PC-3 (cell line): ENCODE results near the gene JARID2. TPM values are rescaled to one million over a fixed set of nuclear protein-coding genes. Genes with fewer than 3 reads are reported as not detected.

Experiments used
- ATAC-seq: fragments of 200-7000 bp; cut with Tn5 transposase; 2 replicates; pipeline ENCODE4 v1.9.1; 2020; ENCODE audit warnings: mild to moderate bottlenecking, moderate library complexity
- BruUV-seq: library from RNA; stranded (reverse); fragments of 400-500 nt; replicated peaks from 2 replicates; lab custom pipeline; 2021; lab: Mats Ljungman, UMichigan
- CTCF ChIA-PET: fragments of 300-600 bp; sonication (Branson Sonifier 250); formaldehyde crosslinking; loops from one replicate; lab custom pipeline; 2022; ENCODE audit warnings: antibody characterized with exemption; lab: Charles Lee
- POLR2A ChIA-PET: fragments of 300-600 bp; sonication (Branson Sonifier 250); formaldehyde crosslinking; loops from one replicate; lab custom pipeline; 2022; ENCODE audit warnings: antibody characterized with exemption; ENCODE audit not compliant: unreplicated experiment; lab: Charles Lee
- DNase-seq: peaks from one replicate; pipeline ENCODE4 v3.0.0-alpha.2; 2015
- H2AFZ ChIP-seq: fragments of 300-600 bp; sonication (generic); 2 replicates; pipeline ENCODE4 v1.6.0; 2016; ENCODE audit warnings: antibody characterized with exemption, low read length
- H3F3A ChIP-seq: fragments of 300-600 bp; sonication (generic); one replicate; pipeline ENCODE4 v1.6.0; 2017; ENCODE audit warnings: antibody characterized with exemption, low read length, control low read depth, mild to moderate bottlenecking; ENCODE audit not compliant: unreplicated experiment
- H3K27ac ChIP-seq: fragments of 300-600 bp; sonication (generic); 2 replicates; pipeline ENCODE4 v1.5.1; 2016; ENCODE audit warnings: mild to moderate bottlenecking, low read length
- H3K27me3 ChIP-seq: fragments of 300-600 bp; sonication (generic); 2 replicates; pipeline ENCODE4 v1.6.1; 2016; ENCODE audit warnings: low read length, mixed read lengths
- H3K36me3 ChIP-seq: fragments of 300-600 bp; sonication (generic); 2 replicates; pipeline ENCODE4 v1.6.1; 2016; ENCODE audit warnings: low read depth, mixed run types, low read length, mixed read lengths
- H3K4me1 ChIP-seq: fragments of 300-600 bp; sonication (generic); 2 replicates; pipeline ENCODE4 v1.5.1; 2016; ENCODE audit warnings: low read length; ENCODE audit not compliant: insufficient read depth
- H3K4me2 ChIP-seq: fragments of 300-600 bp; sonication (generic); 2 replicates; pipeline ENCODE4 v1.6.0; 2016; ENCODE audit warnings: low read length
- H3K4me3 ChIP-seq: fragments of 300-600 bp; sonication (generic); 2 replicates; pipeline ENCODE4 v1.5.1; 2016; ENCODE audit warnings: mild to moderate bottlenecking, low read length, mixed read lengths
- H3K79me2 ChIP-seq: fragments of 300-600 bp; sonication (generic); 2 replicates; pipeline ENCODE4 v1.6.1; 2017; ENCODE audit warnings: low read length, mixed read lengths
- H3K9ac ChIP-seq: fragments of 300-600 bp; sonication (generic); 2 replicates; pipeline ENCODE4 v1.6.0; 2016; ENCODE audit warnings: mild to moderate bottlenecking, low read length
- H3K9me2 ChIP-seq: fragments of 300-600 bp; sonication (generic); replicated peaks from 2 replicates; pipeline ENCODE4 v1.6.1; 2016; ENCODE audit warnings: mixed run types, low read length, mixed read lengths
- H3K9me3 ChIP-seq: fragments of 300-600 bp; sonication (generic); 2 replicates; pipeline ENCODE4 v1.6.1; 2016; ENCODE audit warnings: low read length, mixed read lengths
- H4K20me1 ChIP-seq: fragments of 300-600 bp; sonication (generic); 2 replicates; pipeline ENCODE4 v1.6.1; 2016; ENCODE audit warnings: low read length, mixed read lengths
- EZH2 ChIP-seq: fragments of 300-600 bp; sonication (generic); IDR thresholded peaks from one replicate; pipeline ENCODE4 v1.6.1; 2017; ENCODE audit warnings: antibody characterized with exemption, mild to moderate bottlenecking, low read length; ENCODE audit not compliant: unreplicated experiment
- EZH2phosphoT487 ChIP-seq: fragments of 300-600 bp; sonication (generic); IDR thresholded peaks from 2 replicates; pipeline ENCODE4 v1.6.1; 2018; ENCODE audit warnings: mild to moderate bottlenecking, antibody characterized with exemption, low read length, borderline replicate concordance
- intact Hi-C: fragments of 100-400 bp; cut with micrococcal nuclease; formaldehyde crosslinking; loops from 2 replicates; pipeline ENCODE4 v1.9.0; 2023
- total RNA-seq: library from RNA; depleted of rRNA; stranded (reverse); fragments of >200 nt; gene quantifications from 2 replicates; pipeline ENCODE4 v1.2.3, GENCODE V29; 2014
- TF ChIP-seq, protein P1 (sequence below): fragments of 300-600 bp; sonication (generic); conservative IDR thresholded peaks from 2 replicates; pipeline ENCODE4 v1.5.1; 2017; ENCODE audit warnings: antibody characterized with exemption, low read depth, mild to moderate bottlenecking, low read length

Gene JARID2
- total RNA-seq, 1 experiment from 2014 or later: 11.0 TPM

- no peaks in the 10 kb centered on the region for H3K27me3 ChIP-seq
- DNase-seq (no peak), ATAC-seq (no peak)
- ChIA-PET CTCF (no interaction called here), POLR2A (interaction anchor here (0.7 kb wide), 1 partner anchor 154 kb away, joined by 4 read pairs; no protein-coding TSS in a partner anchor)
- TF ChIP-seq, protein P1, sequence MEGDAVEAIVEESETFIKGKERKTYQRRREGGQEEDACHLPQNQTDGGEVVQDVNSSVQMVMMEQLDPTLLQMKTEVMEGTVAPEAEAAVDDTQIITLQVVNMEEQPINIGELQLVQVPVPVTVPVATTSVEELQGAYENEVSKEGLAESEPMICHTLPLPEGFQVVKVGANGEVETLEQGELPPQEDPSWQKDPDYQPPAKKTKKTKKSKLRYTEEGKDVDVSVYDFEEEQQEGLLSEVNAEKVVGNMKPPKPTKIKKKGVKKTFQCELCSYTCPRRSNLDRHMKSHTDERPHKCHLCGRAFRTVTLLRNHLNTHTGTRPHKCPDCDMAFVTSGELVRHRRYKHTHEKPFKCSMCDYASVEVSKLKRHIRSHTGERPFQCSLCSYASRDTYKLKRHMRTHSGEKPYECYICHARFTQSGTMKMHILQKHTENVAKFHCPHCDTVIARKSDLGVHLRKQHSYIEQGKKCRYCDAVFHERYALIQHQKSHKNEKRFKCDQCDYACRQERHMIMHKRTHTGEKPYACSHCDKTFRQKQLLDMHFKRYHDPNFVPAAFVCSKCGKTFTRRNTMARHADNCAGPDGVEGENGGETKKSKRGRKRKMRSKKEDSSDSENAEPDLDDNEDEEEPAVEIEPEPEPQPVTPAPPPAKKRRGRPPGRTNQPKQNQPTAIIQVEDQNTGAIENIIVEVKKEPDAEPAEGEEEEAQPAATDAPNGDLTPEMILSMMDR: no peak
- no peak for TF ChIP-seq EZH2phosphoT487
- TF ChIP-seq EZH2: no peak
- H3K4me3 ChIP-seq: no peak overlapping the region
- intact Hi-C loops: no loop called here
- H3K27ac ChIP-seq: no peak overlapping the region
- H3F3A ChIP-seq: no peaks in the 10 kb centered on the region
- H3K9me3 ChIP-seq: no peaks in the 10 kb centered on the region
- H2AFZ ChIP-seq: no peak overlapping the region
- no peak overlapping the region for H3K9ac ChIP-seq
- H3K79me2 ChIP-seq: 0 out of 2 replicates have a peak, but pooled peaks cover 17% of the 10 kb centered on the region
- BruUV-seq: no TSS peak
- no peaks in the 10 kb centered on the region for H4K20me1 ChIP-seq
- no peaks in the 10 kb centered on the region for H3K9me2 ChIP-seq
- H3K36me3 ChIP-seq: no peaks in the 10 kb centered on the region; the same call in 1 of the 2 replicates
- H3K4me1 ChIP-seq: peaks cover 19% of the 10 kb centered on the region
- H3K4me2 ChIP-seq: no peak overlapping the region
Measured at GRCh38 chr6:15475872-15476271, 230.0 kb downstream of the JARID2 start.

GRCh38 chr6:15476631-15477380 lies 230.9 kb downstream of the JARID2 start:
- ATAC-seq (no peak), DNase-seq (no peak)
- no peak overlapping the region for H3K27ac ChIP-seq
- H3K4me2 ChIP-seq: no peak overlapping the region
- H3K27me3 ChIP-seq: no peaks in the 10 kb centered on the region
- TF ChIP-seq EZH2phosphoT487 (no peak), EZH2 (no peak)
- TF ChIP-seq, protein P1: no peak
- no peaks in the 10 kb centered on the region for H3K9me3 ChIP-seq
- H3K79me2 ChIP-seq: 0 out of 2 replicates have a peak, but pooled peaks cover 26% of the 10 kb centered on the region
- H3K36me3 ChIP-seq: no peaks in the 10 kb centered on the region; the same call in 1 of the 2 replicates
- intact Hi-C loops: no loop called here
- CTCF ChIA-PET: no interaction called here
- no peak overlapping the region for H3K9ac ChIP-seq
- no peaks in the 10 kb centered on the region for H4K20me1 ChIP-seq
- peaks cover 19% of the 10 kb centered on the region for H3K4me1 ChIP-seq
- BruUV-seq: no TSS peak
- no peak overlapping the region for H2AFZ ChIP-seq
- POLR2A ChIA-PET: no interaction called here
- H3K9me2 ChIP-seq: no peaks in the 10 kb centered on the region
- H3F3A ChIP-seq: no peaks in the 10 kb centered on the region
- no peak overlapping the region for H3K4me3 ChIP-seq

DNA sequence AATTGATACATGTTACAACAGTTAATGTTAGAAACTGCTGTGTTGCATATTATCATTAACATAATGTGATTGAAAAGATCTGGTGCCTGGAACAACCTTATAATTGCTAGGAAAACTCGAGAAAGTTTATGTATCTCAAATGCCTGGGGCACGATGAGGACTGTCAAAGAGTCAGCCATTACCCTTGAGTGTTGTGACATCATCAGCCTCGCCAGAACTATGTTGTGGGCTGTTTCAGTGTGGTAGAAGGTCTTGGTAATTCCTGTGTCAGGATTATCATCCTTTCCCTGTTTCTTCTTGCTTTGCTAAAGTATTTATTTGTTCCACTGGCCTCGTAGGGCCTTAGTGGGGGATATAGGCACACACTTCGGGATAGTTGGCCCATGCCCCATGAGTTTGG lies 231.9 kb downstream of the JARID2 start:
- H3K9ac ChIP-seq: no peak overlapping the region
- no peak overlapping the region for H3K4me3 ChIP-seq
- no TSS peak for BruUV-seq
- H3K9me3 ChIP-seq: no peaks in the 10 kb centered on the region
- no peak overlapping the region for H3K4me2 ChIP-seq
- no peaks in the 10 kb centered on the region for H3K27me3 ChIP-seq
- ATAC-seq (no peak), DNase-seq (no peak)
- no peak overlapping the region for H2AFZ ChIP-seq
- no peaks in the 10 kb centered on the region; the same call in 1 of the 2 replicates for H3K36me3 ChIP-seq
- H3K4me1 ChIP-seq: peaks cover 19% of the 10 kb centered on the region
- POLR2A ChIA-PET: no interaction called here
- 0 out of 2 replicates have a peak, but pooled peaks cover 34% of the 10 kb centered on the region for H3K79me2 ChIP-seq
- no peaks in the 10 kb centered on the region for H3K9me2 ChIP-seq
- no peak overlapping the region for H3K27ac ChIP-seq
- TF ChIP-seq, protein P1: no peak
- TF ChIP-seq EZH2phosphoT487 (no peak), EZH2 (no peak)
- intact Hi-C loops: no loop called here
- no peaks in the 10 kb centered on the region for H3F3A ChIP-seq
- H4K20me1 ChIP-seq: no peaks in the 10 kb centered on the region
- CTCF ChIA-PET: interaction anchor here (0.6 kb wide), 1 partner anchor 530 kb away, joined by 8 read pairs; no protein-coding TSS in a partner anchor
